ENCODE data around the gene TLR8.

The TLR8 gene

DNA sequence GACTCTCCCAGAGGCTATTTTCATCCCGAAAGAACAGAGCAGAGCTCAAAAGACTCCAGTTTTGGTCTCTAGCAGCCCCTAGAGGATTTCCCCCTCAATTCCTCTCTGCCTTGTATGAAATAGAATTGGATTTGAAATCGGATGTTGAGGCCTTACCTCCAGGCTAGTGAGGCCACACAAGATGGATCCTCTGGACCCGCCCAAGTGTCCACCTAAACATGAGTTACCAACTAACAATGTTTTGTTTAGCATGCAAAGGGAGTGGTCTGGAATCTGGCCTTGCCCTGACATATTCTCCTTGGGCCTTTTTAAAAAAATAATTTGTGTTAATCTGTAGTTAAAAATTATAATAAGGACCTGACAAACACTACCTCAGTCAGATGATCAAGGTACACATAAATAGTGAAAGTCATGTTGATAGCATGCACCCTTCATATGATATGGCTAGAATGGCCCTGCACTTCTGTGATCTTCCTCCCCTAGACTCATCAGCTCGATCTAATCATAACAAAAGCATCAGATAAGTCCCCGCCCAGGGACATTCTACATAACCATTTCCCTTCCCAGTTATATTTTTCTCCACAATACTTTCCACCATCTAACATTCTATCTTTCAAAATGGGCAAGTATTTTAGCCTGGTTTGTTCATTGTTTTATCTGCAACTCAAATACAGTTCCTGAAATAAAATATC lies 6.5 kb downstream of the TLR8 start:
- TF ChIP-seq, protein P1, sequence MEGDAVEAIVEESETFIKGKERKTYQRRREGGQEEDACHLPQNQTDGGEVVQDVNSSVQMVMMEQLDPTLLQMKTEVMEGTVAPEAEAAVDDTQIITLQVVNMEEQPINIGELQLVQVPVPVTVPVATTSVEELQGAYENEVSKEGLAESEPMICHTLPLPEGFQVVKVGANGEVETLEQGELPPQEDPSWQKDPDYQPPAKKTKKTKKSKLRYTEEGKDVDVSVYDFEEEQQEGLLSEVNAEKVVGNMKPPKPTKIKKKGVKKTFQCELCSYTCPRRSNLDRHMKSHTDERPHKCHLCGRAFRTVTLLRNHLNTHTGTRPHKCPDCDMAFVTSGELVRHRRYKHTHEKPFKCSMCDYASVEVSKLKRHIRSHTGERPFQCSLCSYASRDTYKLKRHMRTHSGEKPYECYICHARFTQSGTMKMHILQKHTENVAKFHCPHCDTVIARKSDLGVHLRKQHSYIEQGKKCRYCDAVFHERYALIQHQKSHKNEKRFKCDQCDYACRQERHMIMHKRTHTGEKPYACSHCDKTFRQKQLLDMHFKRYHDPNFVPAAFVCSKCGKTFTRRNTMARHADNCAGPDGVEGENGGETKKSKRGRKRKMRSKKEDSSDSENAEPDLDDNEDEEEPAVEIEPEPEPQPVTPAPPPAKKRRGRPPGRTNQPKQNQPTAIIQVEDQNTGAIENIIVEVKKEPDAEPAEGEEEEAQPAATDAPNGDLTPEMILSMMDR (conservative IDR thresholded peaks at IDR 0.05): no peak
- no peak for TF ChIP-seq ZFX (IDR thresholded peaks at IDR 0.05)
- H3K27ac ChIP-seq: no peak overlapping the region

DNA sequence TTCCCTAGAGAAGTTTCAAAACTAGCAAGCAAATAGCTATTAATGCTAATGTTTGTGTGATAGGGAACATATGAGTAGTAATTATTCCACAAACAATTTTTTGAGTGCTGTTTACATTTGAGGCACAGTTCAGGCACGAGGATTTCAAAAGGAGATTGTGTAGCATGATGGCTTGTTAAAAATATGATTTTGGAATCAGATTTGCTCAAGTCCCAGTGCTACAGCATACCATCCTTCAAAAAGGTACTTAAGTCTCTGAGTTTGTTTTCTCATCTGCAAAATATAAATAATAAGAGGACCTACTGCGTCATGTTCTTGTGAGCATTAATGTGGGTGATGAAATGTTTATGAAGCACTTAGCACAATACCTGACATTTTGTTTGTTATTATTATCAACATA lies 11.3 kb downstream of the TLR8 start:
- H3K27ac ChIP-seq: no peak overlapping the region
- TF ChIP-seq ZFX (IDR thresholded peaks at IDR 0.05): no peak
- TF ChIP-seq, protein P1 (conservative IDR thresholded peaks at IDR 0.05): no peak

DNA sequence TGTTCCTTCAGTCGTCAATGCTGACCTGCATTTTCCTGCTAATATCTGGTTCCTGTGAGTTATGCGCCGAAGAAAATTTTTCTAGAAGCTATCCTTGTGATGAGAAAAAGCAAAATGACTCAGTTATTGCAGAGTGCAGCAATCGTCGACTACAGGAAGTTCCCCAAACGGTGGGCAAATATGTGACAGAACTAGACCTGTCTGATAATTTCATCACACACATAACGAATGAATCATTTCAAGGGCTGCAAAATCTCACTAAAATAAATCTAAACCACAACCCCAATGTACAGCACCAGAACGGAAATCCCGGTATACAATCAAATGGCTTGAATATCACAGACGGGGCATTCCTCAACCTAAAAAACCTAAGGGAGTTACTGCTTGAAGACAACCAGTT lies 12.6 kb downstream of the TLR8 start:
- H3K27ac ChIP-seq: no peak overlapping the region
- TF ChIP-seq, protein P1 (conservative IDR thresholded peaks at IDR 0.05): no peak
- no peak for TF ChIP-seq ZFX (IDR thresholded peaks at IDR 0.05)

DNA sequence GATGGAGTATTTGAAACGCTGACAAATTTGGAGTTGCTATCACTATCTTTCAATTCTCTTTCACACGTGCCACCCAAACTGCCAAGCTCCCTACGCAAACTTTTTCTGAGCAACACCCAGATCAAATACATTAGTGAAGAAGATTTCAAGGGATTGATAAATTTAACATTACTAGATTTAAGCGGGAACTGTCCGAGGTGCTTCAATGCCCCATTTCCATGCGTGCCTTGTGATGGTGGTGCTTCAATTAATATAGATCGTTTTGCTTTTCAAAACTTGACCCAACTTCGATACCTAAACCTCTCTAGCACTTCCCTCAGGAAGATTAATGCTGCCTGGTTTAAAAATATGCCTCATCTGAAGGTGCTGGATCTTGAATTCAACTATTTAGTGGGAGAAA lies 13.2 kb downstream of the TLR8 start:
- no peak for TF ChIP-seq ZFX (IDR thresholded peaks at IDR 0.05)
- TF ChIP-seq, protein P1 (conservative IDR thresholded peaks at IDR 0.05): no peak
- no peak overlapping the region for H3K27ac ChIP-seq

GRCh38 chrX:12920990-12921389 lies 14.6 kb downstream of the TLR8 start:
- no peak for TF ChIP-seq ZFX (IDR thresholded peaks at IDR 0.05)
- TF ChIP-seq, protein P1 (conservative IDR thresholded peaks at IDR 0.05): no peak
- no peak overlapping the region for H3K27ac ChIP-seq

DNA sequence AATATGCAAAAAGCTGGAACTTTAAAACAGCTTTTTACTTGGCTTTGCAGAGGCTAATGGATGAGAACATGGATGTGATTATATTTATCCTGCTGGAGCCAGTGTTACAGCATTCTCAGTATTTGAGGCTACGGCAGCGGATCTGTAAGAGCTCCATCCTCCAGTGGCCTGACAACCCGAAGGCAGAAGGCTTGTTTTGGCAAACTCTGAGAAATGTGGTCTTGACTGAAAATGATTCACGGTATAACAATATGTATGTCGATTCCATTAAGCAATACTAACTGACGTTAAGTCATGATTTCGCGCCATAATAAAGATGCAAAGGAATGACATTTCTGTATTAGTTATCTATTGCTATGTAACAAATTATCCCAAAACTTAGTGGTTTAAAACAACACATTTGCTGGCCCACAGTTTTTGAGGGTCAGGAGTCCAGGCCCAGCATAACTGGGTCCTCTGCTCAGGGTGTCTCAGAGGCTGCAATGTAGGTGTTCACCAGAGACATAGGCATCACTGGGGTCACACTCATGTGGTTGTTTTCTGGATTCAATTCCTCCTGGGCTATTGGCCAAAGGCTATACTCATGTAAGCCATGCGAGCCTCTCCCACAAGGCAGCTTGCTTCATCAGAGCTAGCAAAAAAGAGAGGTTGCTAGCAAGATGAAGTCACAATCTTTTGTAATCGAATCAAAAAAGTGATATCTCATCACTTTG lies 15.6 kb downstream of the TLR8 start:
- H3K27ac ChIP-seq: no peak overlapping the region
- TF ChIP-seq ZFX (IDR thresholded peaks at IDR 0.05): no peak
- TF ChIP-seq, protein P1 (conservative IDR thresholded peaks at IDR 0.05): no peak

DNA sequence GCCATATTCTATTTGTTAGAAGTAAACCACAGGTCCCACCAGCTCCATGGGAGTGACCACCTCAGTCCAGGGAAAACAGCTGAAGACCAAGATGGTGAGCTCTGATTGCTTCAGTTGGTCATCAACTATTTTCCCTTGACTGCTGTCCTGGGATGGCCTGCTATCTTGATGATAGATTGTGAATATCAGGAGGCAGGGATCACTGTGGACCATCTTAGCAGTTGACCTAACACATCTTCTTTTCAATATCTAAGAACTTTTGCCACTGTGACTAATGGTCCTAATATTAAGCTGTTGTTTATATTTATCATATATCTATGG lies 16.1 kb downstream of the TLR8 start:
- no peak overlapping the region for H3K27ac ChIP-seq
- TF ChIP-seq, protein P1 (conservative IDR thresholded peaks at IDR 0.05): no peak

Data from C4-2B (cell line).